Keratinocyte (primary cell): ENCODE results near the gene OR2A7. TPM values are rescaled to one million over a fixed set of nuclear protein-coding genes. Genes with fewer than 3 reads are reported as not detected.
"Not testable (repeated sequence)": the region's sequence is repeated elsewhere in the genome, so short reads cannot be mapped to it uniquely, and the experiment has no call there.

Experiments
- DNase-seq: peaks from one replicate; pipeline ENCODE4 v3.0.0-alpha.2; 2011; ENCODE audit warnings: low read depth, missing footprints, low spot score
- FAIRE-seq: peaks from 2 replicates; lab custom pipeline; 2011; peaks lifted over from hg19 to GRCh38; lab: Jason Lieb, UNC
- H2AFZ ChIP-seq: 2 replicates; pipeline ENCODE4 v1.6.0; 2012; ENCODE audit warnings: low read length, control low read depth, inconsistent platforms; ENCODE audit not compliant: control insufficient read depth
- H3K27ac ChIP-seq: 2 replicates; pipeline ENCODE4 v1.5.1; 2011; ENCODE audit warnings: low read length; ENCODE audit not compliant: control insufficient read depth, insufficient read depth
- H3K27me3 ChIP-seq: 3 replicates; pipeline ENCODE4 v1.6.0; 2011; ENCODE audit warnings: low read length; ENCODE audit not compliant: control insufficient read depth, insufficient read depth; ENCODE audit errors: extremely low read depth
- H3K36me3 ChIP-seq, 2 experiments: 2 replicates in 1 of 2; 3 replicates in 1 of 2; pipeline ENCODE4 v1.5.1; 2011; ENCODE audit warnings: low read length in 2 of 2, mild to moderate bottlenecking in 1 of 2; ENCODE audit not compliant: control insufficient read depth in 2 of 2, insufficient read depth in 2 of 2; ENCODE audit errors: extremely low read depth in 1 of 2
- H3K4me1 ChIP-seq: 3 replicates; pipeline ENCODE4 v1.5.1; 2011; ENCODE audit warnings: low read length; ENCODE audit not compliant: control insufficient read depth, insufficient read depth; ENCODE audit errors: extremely low read depth
- H3K4me2 ChIP-seq: 3 replicates; pipeline ENCODE4 v1.6.0; 2011; ENCODE audit warnings: low read depth, low read length; ENCODE audit not compliant: control insufficient read depth, insufficient read depth; ENCODE audit errors: extremely low read depth
- H3K4me3 ChIP-seq, 3 experiments: fragments of 200-600 bp in 1 of 3; sonication (generic) in 1 of 3; 2 replicates in 2 of 3; 3 replicates in 1 of 3; pipeline ENCODE4 v1.5.1; 2011 to 2016; ENCODE audit warnings: low read length in 3 of 3, mild to moderate bottlenecking in 3 of 3, control low read depth in 2 of 3, inconsistent platforms in 1 of 3, low read depth in 1 of 3, mixed read lengths in 1 of 3, mixed run types in 1 of 3, moderate library complexity in 1 of 3; ENCODE audit not compliant: control insufficient read depth in 2 of 3, insufficient read depth in 2 of 3; ENCODE audit errors: extremely low read depth in 1 of 3
- H3K79me2 ChIP-seq: 2 replicates; pipeline ENCODE4 v1.6.0; 2012; ENCODE audit warnings: low read length; ENCODE audit not compliant: control insufficient read depth, insufficient read depth
- H3K9ac ChIP-seq: 3 replicates; pipeline ENCODE4 v1.6.0; 2011; ENCODE audit warnings: low read length; ENCODE audit not compliant: control insufficient read depth, insufficient read depth; ENCODE audit errors: extremely low read depth
- H3K9me1 ChIP-seq: 3 replicates; pipeline ENCODE4 v1.6.0; 2011; ENCODE audit warnings: low read length; ENCODE audit not compliant: control insufficient read depth, insufficient read depth; ENCODE audit errors: extremely low read depth
- H3K9me3 ChIP-seq: 2 replicates; pipeline ENCODE4 v1.5.1; 2012; ENCODE audit warnings: low read depth, low read length; ENCODE audit not compliant: control insufficient read depth
- H4K20me1 ChIP-seq: 3 replicates; pipeline ENCODE4 v1.6.0; 2011; ENCODE audit warnings: low read length; ENCODE audit not compliant: control insufficient read depth, insufficient read depth; ENCODE audit errors: extremely low read depth
- dilution Hi-C: fragments of 300-500 bp; cut with MboI; formaldehyde crosslinking; loops from one replicate; pipeline ENCODE4 v1.7.0; 2020; ENCODE audit warnings: low sequenced_read_pairs; ENCODE audit not compliant: extremely low pct_ligation_motif_present
- polyA plus RNA-seq, 5 experiments: library from polyadenylated mRNA; depleted of rRNA in 3 of 5; stranded (reverse) in 3 of 5; stranded (forward) in 1 of 5; unstranded in 1 of 5; fragments of >200 nt; gene quantifications; 1 replicate in 1 of 5; 2 replicates in 3 of 5; 3 replicates in 1 of 5; pipeline versions ENCODE4 v1.2.1 to v1.2.3, GENCODE V29; 2011 to 2012; ENCODE audit warnings: missing spikeins in 2 of 5, low read depth in 1 of 5, low replicate concordance in 1 of 5

The OR2A7 gene
- polyA plus RNA-seq, 1 donor (not counting 4 experiments of a cell fraction or from before 2014, with no cell fraction given), result 5.5 TPM

DNA sequence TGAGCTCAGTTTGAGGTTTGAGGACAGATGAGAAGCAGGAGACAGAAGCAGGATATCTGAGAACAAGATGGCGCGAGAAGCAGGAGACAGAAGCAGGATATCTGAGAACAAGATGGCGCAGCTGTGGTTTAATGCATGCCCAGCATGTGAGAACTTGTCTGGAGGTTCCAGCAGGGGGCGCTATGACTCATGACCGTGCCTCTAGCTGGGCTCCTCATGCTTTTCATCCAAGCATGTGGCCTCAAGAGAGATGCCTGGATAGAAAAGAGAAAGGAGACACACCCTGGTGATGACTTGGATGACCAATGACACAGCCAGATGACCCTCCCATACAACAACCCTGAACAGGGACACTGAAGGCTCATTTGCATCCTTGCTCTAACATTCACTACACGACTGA, 15.4 kb upstream of the OR2A7 start:
- H3K36me3 ChIP-seq, result not testable (repeated sequence)
- peak; percentile 39 for FAIRE-seq

DNA sequence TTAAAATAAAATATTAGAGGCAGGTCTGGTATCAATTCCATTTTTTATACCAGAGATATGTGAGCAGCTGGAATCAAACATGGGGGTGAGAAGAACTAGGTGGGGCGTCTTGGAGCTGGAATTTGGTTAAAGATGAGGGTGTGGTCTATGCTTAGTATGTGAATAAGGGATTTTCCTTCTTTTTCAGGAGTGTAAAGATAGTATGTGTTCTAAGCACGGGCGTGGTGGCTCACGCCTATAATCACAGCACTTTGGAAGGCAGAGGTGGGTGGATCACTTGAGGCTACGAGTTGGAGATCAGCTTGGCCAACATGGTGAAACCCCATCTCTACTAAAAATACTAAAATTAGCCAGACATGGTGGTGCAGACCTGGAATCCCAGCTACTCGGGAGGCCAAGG, 10.7 kb upstream of the OR2A7 start:
- FAIRE-seq, H3K79me2 ChIP-seq, H3K4me1 ChIP-seq, DNase-seq, H3K27me3 ChIP-seq, H3K27ac ChIP-seq, H3K9me3 ChIP-seq, H3K4me3 ChIP-seq, H3K36me3 ChIP-seq, H3K9ac ChIP-seq, H4K20me1 ChIP-seq, dilution Hi-C loops, H2AFZ ChIP-seq, H3K4me2 ChIP-seq, H3K9me1 ChIP-seq: not testable (repeated sequence)

More for the DNA sequence above, 15.4 kb upstream of the OR2A7 start:
- H3K9ac ChIP-seq, H3K79me2 ChIP-seq, H3K9me3 ChIP-seq, H3K27ac ChIP-seq, DNase-seq, H3K4me3 ChIP-seq, H3K27me3 ChIP-seq, H2AFZ ChIP-seq, H3K4me2 ChIP-seq, H4K20me1 ChIP-seq, dilution Hi-C loops, H3K4me1 ChIP-seq, H3K9me1 ChIP-seq: not testable (repeated sequence)

GRCh38 chr7:144269188-144269587, 4.6 kb upstream of the OR2A7 start, which contains the start of gene CTAGE8:
Gene CTAGE8, minus strand, starts transcription at chr7:144269288. Its CDS starts 38 bp downstream, at chr7:144269250.
- H2AFZ ChIP-seq, dilution Hi-C loops, H3K9me3 ChIP-seq, H3K27ac ChIP-seq, H3K4me3 ChIP-seq, H3K27me3 ChIP-seq, H3K9ac ChIP-seq, H4K20me1 ChIP-seq, DNase-seq, H3K36me3 ChIP-seq, H3K79me2 ChIP-seq, H3K4me1 ChIP-seq, H3K9me1 ChIP-seq, H3K4me2 ChIP-seq, FAIRE-seq: not testable (repeated sequence)

- not testable (repeated sequence) for FAIRE-seq
Measured at GRCh38 chr7:144262128-144262527, 2.5 kb downstream of the OR2A7 start.

DNA sequence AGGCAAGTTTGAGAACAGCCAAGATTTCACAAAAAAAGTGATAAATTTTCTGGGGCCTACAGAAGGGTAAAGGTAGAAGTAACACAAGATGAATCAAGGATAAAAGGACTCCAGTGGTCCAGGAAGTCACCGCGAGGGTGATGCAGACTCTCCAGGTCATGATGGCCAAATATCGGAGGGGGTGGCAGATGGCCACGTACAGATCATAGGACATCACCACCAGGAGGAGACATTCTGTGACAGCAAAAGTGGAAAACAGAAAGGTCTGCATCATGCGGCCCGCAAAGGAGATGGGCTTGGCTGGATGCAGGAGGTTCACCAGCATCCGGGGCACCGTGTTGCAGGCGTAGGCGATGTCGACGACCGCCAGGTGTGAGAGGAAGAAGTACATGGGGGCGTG, 5.5 kb downstream of the OR2A7 start:
- H3K4me1 ChIP-seq, H3K27ac ChIP-seq, H3K9ac ChIP-seq, H3K4me3 ChIP-seq, H3K9me1 ChIP-seq, H2AFZ ChIP-seq, dilution Hi-C loops, H3K27me3 ChIP-seq, DNase-seq, H3K9me3 ChIP-seq, H3K36me3 ChIP-seq, H3K79me2 ChIP-seq, H4K20me1 ChIP-seq, FAIRE-seq, H3K4me2 ChIP-seq: not testable (repeated sequence)

More at GRCh38 chr7:144262128-144262527, 2.5 kb downstream of the OR2A7 start:
- H3K9ac ChIP-seq, H3K9me1 ChIP-seq, H3K27ac ChIP-seq, H3K4me1 ChIP-seq, H3K79me2 ChIP-seq, H2AFZ ChIP-seq, H3K27me3 ChIP-seq, H3K9me3 ChIP-seq, DNase-seq, H3K4me2 ChIP-seq, H3K36me3 ChIP-seq, H3K4me3 ChIP-seq, dilution Hi-C loops, H4K20me1 ChIP-seq: not testable (repeated sequence)
